ENCODE data around the gene SUN2. TPM values are rescaled to one million over a fixed set of nuclear protein-coding genes. Genes with fewer than 3 reads are reported as not detected.
A peak's percentile ranks its signal among the peaks of the same experiment; 100 is the strongest.

The SUN2 gene
- total and polyA plus RNA-seq, 3 donors from 2014 or later = 90.8 to 331 (median 295) TPM

DNA sequence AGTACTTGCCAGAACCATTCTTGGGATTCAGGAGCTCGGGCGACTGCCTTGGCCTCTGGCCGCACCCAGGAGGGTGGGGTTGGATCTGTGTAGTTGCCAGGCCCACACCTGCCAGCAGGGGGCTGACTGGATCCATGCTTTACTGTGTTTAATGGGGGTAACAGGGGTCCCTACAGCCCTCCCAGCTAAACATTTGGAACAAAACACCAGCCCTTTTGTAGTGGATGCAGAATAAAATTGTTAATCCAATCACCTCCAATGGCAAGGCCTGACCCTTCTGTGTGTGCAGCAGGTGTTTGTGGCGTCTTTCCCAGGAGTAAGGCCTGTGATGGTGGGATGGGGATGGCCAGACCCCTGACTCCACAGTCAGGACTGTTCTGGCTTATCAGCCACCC, 22.5 kb downstream of the SUN2 start:
- H3K27me3 ChIP-seq = no peaks in the 10 kb centered on the region
- H3K9me3 ChIP-seq = no peaks in the 10 kb centered on the region
- H3K27ac ChIP-seq = peak overlapping the region in 1 of 2 donors; percentile 56
- intact Hi-C loops (cut with DNase I; ENCODE audit: low total_unique reads) = no loop called here
- WGBS, 2 donors = 44 to 65% methylated on average over 4 of the region's 4 CpGs
- TF ChIP-seq POLR2A (IDR thresholded peaks at IDR 0.05) = no peak
- TF ChIP-seq CTCF (IDR thresholded peaks at IDR 0.05) = peak; percentile 20 to 66 (median 52)
- H3K4me1 ChIP-seq = peaks cover 8% of the 10 kb centered on the region
- peak; percentile 56 for DNase-seq
- no peak overlapping the region for H3K4me3 ChIP-seq
- no peaks in the 10 kb centered on the region for H3K36me3 ChIP-seq (ENCODE audit: low read depth, missing control alignments)

DNA sequence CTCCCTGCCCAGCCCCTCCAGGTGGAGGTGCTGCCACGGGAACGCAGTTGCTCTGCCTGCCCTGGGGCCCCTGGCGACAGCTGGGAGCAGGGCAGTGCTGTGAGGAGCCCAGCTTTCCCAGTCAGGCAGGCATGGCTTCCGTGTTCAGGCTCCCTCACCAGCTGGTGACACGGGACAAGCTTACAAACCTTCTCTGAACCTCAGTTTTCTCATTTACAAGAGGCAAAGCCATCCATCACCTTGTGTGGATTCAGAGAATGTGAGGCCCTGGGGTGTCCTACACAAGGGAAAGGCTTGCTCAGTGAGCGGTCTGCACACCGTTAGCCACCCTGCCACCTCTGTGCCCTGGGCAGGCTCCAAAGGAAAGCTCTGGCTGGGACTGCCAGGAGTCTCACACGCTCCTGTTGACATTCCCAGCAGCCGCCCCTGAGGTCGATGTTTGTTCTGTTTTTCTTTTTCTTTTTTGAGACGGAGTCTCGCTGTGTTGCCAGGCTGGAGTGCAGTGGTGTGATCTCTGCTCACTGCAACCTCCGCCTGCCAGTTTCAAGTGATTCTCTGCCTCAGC, 23.5 kb downstream of the SUN2 start:
- no peak overlapping the region for H3K4me3 ChIP-seq
- no peak for TF ChIP-seq CTCF (IDR thresholded peaks at IDR 0.05)
- H3K36me3 ChIP-seq (ENCODE audit: low read depth, missing control alignments) = no peaks in the 10 kb centered on the region
- no peaks in the 10 kb centered on the region for H3K9me3 ChIP-seq
- peaks cover 11% of the 10 kb centered on the region for H3K4me1 ChIP-seq
- no peak overlapping the region for H3K27ac ChIP-seq
- DNase-seq = no peak
- intact Hi-C loops (cut with DNase I; ENCODE audit: low total_unique reads) = no loop called here
- no peaks in the 10 kb centered on the region for H3K27me3 ChIP-seq
- 81 to 83% methylated on average over 11 to 13 of the region's 13 CpGs for WGBS, 2 donors

DNA sequence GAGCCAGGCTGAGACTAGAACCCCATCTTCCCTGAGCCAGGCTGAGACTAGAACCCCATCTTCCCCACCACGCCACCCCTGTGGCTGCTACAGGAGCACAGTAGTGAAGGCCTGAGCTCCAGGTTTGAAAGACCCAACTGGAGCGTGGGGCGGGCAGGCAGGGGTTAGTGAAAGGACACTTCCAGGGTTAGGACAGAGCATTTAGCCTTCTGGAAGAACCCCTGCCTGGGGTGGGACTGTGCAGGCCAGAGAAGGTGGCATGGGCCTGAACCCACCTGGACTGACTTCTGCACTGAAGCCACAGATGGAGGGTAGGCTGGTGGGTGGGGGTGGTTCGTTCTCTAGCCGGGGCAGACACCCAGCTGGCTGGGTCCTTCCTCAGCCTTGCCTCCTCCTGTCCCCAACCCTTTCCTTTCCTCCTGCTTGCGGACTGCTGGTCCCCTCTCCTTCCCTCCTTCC, 24.1 kb downstream of the SUN2 start:
- 80 to 96% methylated on average over 5 to 6 of the region's 6 CpGs for WGBS, 2 donors
- H3K4me1 ChIP-seq = peaks cover 11% of the 10 kb centered on the region
- no peaks in the 10 kb centered on the region for H3K27me3 ChIP-seq
- no peaks in the 10 kb centered on the region for H3K36me3 ChIP-seq (ENCODE audit: low read depth, missing control alignments)
- intact Hi-C loops (cut with DNase I; ENCODE audit: low total_unique reads) = no loop called here
- no peak overlapping the region for H3K4me3 ChIP-seq
- H3K9me3 ChIP-seq = no peaks in the 10 kb centered on the region
- TF ChIP-seq CTCF (IDR thresholded peaks at IDR 0.05) (no peak), POLR2A (IDR thresholded peaks at IDR 0.05) (no peak)
- DNase-seq = no peak
- H3K27ac ChIP-seq = no peak overlapping the region

GRCh38 chr22:38730411-38730871, 25.4 kb downstream of the SUN2 start:
- H3K4me1 ChIP-seq = peaks cover 11% of the 10 kb centered on the region
- no peak overlapping the region for H3K4me3 ChIP-seq
- WGBS, 2 donors = 93 to 95% methylated on average over 8 to 13 of the region's 13 CpGs
- intact Hi-C loops (cut with DNase I; ENCODE audit: low total_unique reads) = no loop called here
- H3K27ac ChIP-seq = no peak overlapping the region
- no peaks in the 10 kb centered on the region for H3K36me3 ChIP-seq (ENCODE audit: low read depth, missing control alignments)
- H3K9me3 ChIP-seq = no peaks in the 10 kb centered on the region
- no peak for DNase-seq
- TF ChIP-seq POLR2A (IDR thresholded peaks at IDR 0.05) (no peak), CTCF (IDR thresholded peaks at IDR 0.05) (no peak)
- H3K27me3 ChIP-seq = no peaks in the 10 kb centered on the region

- Histone ChIP-seq H3K36me3 (ENCODE audit: low read depth, missing control alignments) (no peaks in the 10 kb centered on the region), H3K27ac (no peak overlapping the region), H3K27me3 (no peaks in the 10 kb centered on the region), H3K4me1 (peaks cover 11% of the 10 kb centered on the region), H3K9me3 (no peaks in the 10 kb centered on the region), H3K4me3 (no peak overlapping the region)
- DNase-seq = no peak
- TF ChIP-seq CTCF (IDR thresholded peaks at IDR 0.05) (no peak), POLR2A (IDR thresholded peaks at IDR 0.05) (no peak)
- WGBS, 2 donors = 87 to 95% methylated on average over 6 of the region's 6 CpGs
- intact Hi-C loops (cut with DNase I; ENCODE audit: low total_unique reads) = no loop called here
Observed at GRCh38 chr22:38729946-38730345, 25.9 kb downstream of the SUN2 start.
